Osteocyte (in vitro differentiated cells): ENCODE results near the gene MINDY4B. TPM values are rescaled to one million over a fixed set of nuclear protein-coding genes. Genes with fewer than 3 reads are reported as not detected.

ENCODE experiments used
- DNase-seq: peaks from one replicate; pipeline ENCODE4 v3.0.0; 2021; ENCODE audit warnings: mixed read lengths; ENCODE audit not compliant: unreplicated experiment; ENCODE audit errors: extremely low spot score
- H3K27ac Mint-ChIP-seq: one replicate; pipeline ENCODE4 v1.8.0; 2021; ENCODE audit warnings: mild to moderate bottlenecking, mixed read lengths; ENCODE audit not compliant: unreplicated experiment
- H3K27me3 Mint-ChIP-seq: one replicate; pipeline ENCODE4 v1.8.0; 2021; ENCODE audit warnings: mixed read lengths; ENCODE audit not compliant: unreplicated experiment
- H3K36me3 Mint-ChIP-seq: one replicate; pipeline ENCODE4 v1.8.0; 2021; ENCODE audit warnings: mixed read lengths; ENCODE audit not compliant: unreplicated experiment
- H3K4me1 Mint-ChIP-seq: one replicate; pipeline ENCODE4 v1.8.0; 2021; ENCODE audit warnings: mixed read lengths; ENCODE audit not compliant: unreplicated experiment
- H3K4me3 Mint-ChIP-seq: one replicate; pipeline ENCODE4 v1.8.0; 2021; ENCODE audit warnings: mild to moderate bottlenecking, moderate library complexity, mixed read lengths; ENCODE audit not compliant: unreplicated experiment
- H3K9me3 Mint-ChIP-seq: one replicate; pipeline ENCODE4 v1.8.0; 2021; ENCODE audit warnings: mixed read lengths; ENCODE audit not compliant: unreplicated experiment
- total RNA-seq: library from RNA; stranded (reverse); gene quantifications from 2 replicates; pipeline ENCODE4 v1.2.1, GENCODE V29; 2021
- TF ChIP-seq, protein P1 (sequence below): fragments of 200-600 bp; sonication (generic); IDR thresholded peaks from 2 replicates; pipeline ENCODE4 v1.5.0; 2021; ENCODE audit warnings: antibody characterized with exemption, mild to moderate bottlenecking, moderate library complexity

The MINDY4B gene
- total RNA-seq, 1 donor from 2014 or later = not detected

DNA sequence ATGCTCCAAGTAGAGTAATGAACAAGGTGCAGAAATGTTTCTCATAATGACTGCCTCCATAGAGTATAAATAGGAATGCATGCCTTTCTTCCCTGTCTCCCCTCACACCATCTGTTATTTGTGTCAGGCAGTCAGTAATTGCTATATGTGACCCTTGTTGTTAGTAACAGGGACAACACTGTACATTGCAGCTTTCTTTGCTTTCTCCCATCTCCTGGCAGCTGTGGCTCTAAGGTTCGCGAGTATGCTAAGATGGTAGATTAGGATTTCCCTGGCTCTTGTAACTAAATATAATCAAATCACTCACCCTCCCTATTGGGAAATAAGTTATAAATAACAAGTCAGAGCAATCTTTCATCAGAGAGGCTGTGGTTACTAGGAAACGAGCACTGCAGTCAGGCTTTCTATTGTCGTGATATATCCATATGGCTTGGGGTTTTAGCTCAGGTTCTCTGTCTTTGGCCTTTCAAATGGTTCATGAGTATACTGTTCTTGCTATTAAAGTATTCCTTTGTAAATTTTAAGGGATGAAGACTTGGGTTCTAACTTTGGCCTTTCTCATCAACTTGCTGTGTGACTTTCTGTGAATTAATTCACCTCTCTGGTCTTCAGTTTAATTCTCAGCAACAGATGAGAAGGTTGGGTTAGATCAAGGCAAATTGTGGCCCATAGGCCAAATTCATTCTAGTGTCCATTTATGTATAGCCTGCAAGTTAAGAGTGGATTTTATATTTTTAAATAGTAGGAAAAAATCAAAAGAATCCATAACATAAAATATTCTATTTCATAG is 8.1 kb upstream of the MINDY4B start:
- Mint-ChIP-seq H3K36me3 (no peaks in the 10 kb centered on the region), H3K27ac (no peak overlapping the region), H3K27me3 (peaks cover 50% of the 10 kb centered on the region), H3K4me3 (no peak overlapping the region), H3K4me1 (no peaks in the 10 kb centered on the region), H3K9me3 (no peaks in the 10 kb centered on the region)
- DNase-seq = no peak
- TF ChIP-seq, protein P1, sequence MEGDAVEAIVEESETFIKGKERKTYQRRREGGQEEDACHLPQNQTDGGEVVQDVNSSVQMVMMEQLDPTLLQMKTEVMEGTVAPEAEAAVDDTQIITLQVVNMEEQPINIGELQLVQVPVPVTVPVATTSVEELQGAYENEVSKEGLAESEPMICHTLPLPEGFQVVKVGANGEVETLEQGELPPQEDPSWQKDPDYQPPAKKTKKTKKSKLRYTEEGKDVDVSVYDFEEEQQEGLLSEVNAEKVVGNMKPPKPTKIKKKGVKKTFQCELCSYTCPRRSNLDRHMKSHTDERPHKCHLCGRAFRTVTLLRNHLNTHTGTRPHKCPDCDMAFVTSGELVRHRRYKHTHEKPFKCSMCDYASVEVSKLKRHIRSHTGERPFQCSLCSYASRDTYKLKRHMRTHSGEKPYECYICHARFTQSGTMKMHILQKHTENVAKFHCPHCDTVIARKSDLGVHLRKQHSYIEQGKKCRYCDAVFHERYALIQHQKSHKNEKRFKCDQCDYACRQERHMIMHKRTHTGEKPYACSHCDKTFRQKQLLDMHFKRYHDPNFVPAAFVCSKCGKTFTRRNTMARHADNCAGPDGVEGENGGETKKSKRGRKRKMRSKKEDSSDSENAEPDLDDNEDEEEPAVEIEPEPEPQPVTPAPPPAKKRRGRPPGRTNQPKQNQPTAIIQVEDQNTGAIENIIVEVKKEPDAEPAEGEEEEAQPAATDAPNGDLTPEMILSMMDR = no peak

DNA sequence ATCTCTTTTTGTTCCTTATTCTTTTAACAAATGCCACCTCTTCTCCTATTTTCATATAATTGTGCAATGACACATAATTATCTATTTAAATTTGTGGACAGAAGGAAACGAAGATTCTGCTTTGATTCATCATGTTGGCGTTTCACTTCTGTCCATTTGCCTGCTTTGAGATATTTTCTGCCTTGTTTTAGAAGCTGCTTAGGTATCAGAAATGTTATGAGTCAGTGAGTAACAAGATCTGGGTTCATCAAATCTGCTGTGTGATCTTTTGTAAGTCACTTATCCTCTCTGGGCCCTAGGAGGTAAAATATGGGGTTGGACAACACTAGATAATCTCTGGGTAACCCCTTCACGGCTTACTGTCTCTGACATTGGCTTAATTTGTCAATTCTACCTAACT is 7.3 kb upstream of the MINDY4B start:
- Mint-ChIP-seq H3K4me3 (no peak overlapping the region), H3K27ac (no peak overlapping the region), H3K36me3 (no peaks in the 10 kb centered on the region), H3K4me1 (no peaks in the 10 kb centered on the region), H3K27me3 (peaks cover 51% of the 10 kb centered on the region), H3K9me3 (no peaks in the 10 kb centered on the region)
- no peak for DNase-seq
- TF ChIP-seq, protein P1 = no peak

DNA sequence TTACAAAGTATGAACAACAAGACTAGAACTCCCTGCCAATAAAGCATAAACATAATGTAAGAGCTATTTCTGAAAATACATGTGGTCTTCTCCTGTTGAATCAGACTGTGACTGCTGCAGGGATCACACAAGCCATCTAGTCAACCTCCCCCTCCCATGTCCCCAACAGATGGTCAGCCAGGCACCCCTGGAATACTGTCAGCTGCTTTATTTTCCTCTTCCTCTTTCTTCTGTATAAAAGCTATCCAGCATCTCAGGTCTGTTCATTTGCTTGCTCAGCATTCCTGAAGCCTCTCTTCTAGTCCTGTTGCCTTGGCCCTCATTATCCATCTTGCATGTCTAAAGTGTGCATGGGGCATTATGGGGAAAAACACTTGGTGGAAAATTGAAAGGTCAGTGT is 6.5 kb upstream of the MINDY4B start:
- no peaks in the 10 kb centered on the region for H3K36me3 Mint-ChIP-seq
- peaks cover 56% of the 10 kb centered on the region for H3K27me3 Mint-ChIP-seq
- TF ChIP-seq, protein P1 = no peak
- no peaks in the 10 kb centered on the region for H3K4me1 Mint-ChIP-seq
- H3K27ac Mint-ChIP-seq = no peak overlapping the region
- H3K4me3 Mint-ChIP-seq = no peak overlapping the region
- DNase-seq = no peak
- no peaks in the 10 kb centered on the region for H3K9me3 Mint-ChIP-seq

DNA sequence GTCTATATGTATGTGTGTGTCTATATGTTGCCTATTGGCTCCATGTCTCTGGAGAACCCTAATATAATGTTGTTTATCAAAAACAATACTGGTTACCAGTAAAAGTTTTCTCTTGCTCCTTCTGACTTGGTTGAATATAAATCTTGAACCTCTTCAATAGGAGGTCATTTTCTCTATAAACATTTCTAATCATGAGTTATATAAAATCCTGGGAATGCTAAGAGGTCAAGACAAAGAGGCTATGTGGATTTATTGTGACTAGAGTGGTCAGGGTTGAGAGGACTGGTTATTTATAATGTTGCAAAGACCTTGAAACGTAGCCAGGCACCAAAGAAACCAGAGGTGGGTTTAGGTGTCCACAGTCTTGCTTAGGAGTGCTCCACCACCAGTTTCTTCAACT is 1.2 kb upstream of the MINDY4B start:
- no peaks in the 10 kb centered on the region for H3K36me3 Mint-ChIP-seq
- no peaks in the 10 kb centered on the region for H3K9me3 Mint-ChIP-seq
- TF ChIP-seq, protein P1 = no peak
- peaks cover 89% of the 10 kb centered on the region for H3K27me3 Mint-ChIP-seq
- H3K4me1 Mint-ChIP-seq = no peaks in the 10 kb centered on the region
- no peak overlapping the region for H3K4me3 Mint-ChIP-seq
- no peak overlapping the region for H3K27ac Mint-ChIP-seq
- no peak for DNase-seq

DNA sequence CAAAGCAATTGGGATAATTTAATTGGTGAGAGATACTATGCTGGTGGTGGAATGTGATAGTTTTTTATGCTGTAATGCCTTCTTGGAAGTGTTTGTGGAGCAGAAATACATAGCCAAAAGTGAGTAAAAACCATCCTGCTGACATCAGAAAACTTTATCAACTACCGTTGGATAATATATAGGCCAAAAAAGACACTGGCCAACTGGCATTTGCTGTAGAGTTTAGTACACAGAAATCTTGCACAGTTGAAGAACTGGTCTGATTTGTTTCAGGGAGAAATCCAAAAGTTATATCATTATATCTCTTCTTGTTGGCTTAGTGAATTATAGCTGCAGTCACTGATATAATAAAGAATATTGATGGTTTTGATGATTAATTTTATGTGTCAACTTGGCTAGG is 507 bp upstream of the MINDY4B start:
- Mint-ChIP-seq H3K36me3 (no peaks in the 10 kb centered on the region), H3K27ac (no peak overlapping the region), H3K4me3 (no peak overlapping the region), H3K9me3 (no peaks in the 10 kb centered on the region), H3K4me1 (no peaks in the 10 kb centered on the region), H3K27me3 (peaks cover 88% of the 10 kb centered on the region)
- DNase-seq = no peak
- TF ChIP-seq, protein P1 = no peak
